CD14-positive monocyte (primary cell): Measurements from ENCODE around the gene CREB3L1. TPM values are rescaled to one million over a fixed set of nuclear protein-coding genes. Genes with fewer than 3 reads are reported as not detected.
A peak's percentile ranks its signal among the peaks of the same experiment; 100 is the strongest.
"Not testable (repeated sequence)": the region's sequence is repeated elsewhere in the genome, so short reads cannot be mapped to it uniquely, and the experiment has no call there.

Experiments used
- DNase-seq, 3 donors: peaks; one replicate each; pipeline ENCODE4 v3.0.0-alpha.2; 2011 to 2022
- H2AFZ ChIP-seq: 2 replicates; pipeline ENCODE4 v1.6.0; 2012; ENCODE audit warnings: mild to moderate bottlenecking, low read depth, low read length, inconsistent platforms; ENCODE audit not compliant: insufficient read depth, poor library complexity, severe bottlenecking
- H3K27ac ChIP-seq, 2 donors: 1 replicate in 1 of 2; 2 replicates in 1 of 2; pipeline ENCODE4 v1.5.1; 2012 to 2013; ENCODE audit warnings: low read length in 2 of 2, control low read depth in 1 of 2, inconsistent platforms in 1 of 2, low read depth in 1 of 2, mild to moderate bottlenecking in 1 of 2
- H3K27me3 ChIP-seq, 2 donors: one replicate each; pipeline versions ENCODE4 v1.6.0 to v1.6.1; 2011 to 2013; ENCODE audit warnings: low read length in 2 of 2; ENCODE audit not compliant: control insufficient read depth in 2 of 2, insufficient read depth in 2 of 2
- H3K36me3 ChIP-seq, 2 donors: replicated peaks in 1 of 2; 1 replicate in 1 of 2; 2 replicates in 1 of 2; pipeline versions ENCODE4 v1.5.1 to v1.6.1; 2012 to 2013; ENCODE audit warnings: low read length in 2 of 2, control low read depth in 1 of 2, inconsistent platforms in 1 of 2, mild to moderate bottlenecking in 1 of 2; ENCODE audit not compliant: insufficient read depth in 2 of 2, control insufficient read depth in 1 of 2
- H3K4me1 ChIP-seq, 2 donors: 1 replicate in 1 of 2; 2 replicates in 1 of 2; pipeline versions ENCODE4 v1.5.1 to v1.6.1; 2012 to 2013; ENCODE audit warnings: low read length in 2 of 2, control low read depth in 1 of 2, inconsistent platforms in 1 of 2, mild to moderate bottlenecking in 1 of 2, moderate library complexity in 1 of 2; ENCODE audit not compliant: insufficient read depth in 2 of 2, control insufficient read depth in 1 of 2
- H3K4me2 ChIP-seq: replicated peaks from 2 replicates; pipeline ENCODE3; 2012; ENCODE audit warnings: low read length, moderate library complexity, mild to moderate bottlenecking; ENCODE audit not compliant: poor library complexity, severe bottlenecking; ENCODE audit errors: extremely low read depth
- H3K4me3 ChIP-seq, 3 experiments: fragments of 200-600 bp in 1 of 3; sonication (generic) in 1 of 3; replicated peaks in 1 of 3; 1 replicate in 2 of 3; 2 replicates in 1 of 3; pipeline ENCODE4 v1.5.1; 2011 to 2013; ENCODE audit warnings: low read length in 3 of 3, mild to moderate bottlenecking in 3 of 3, control low read depth in 2 of 3, low read depth in 2 of 3, inconsistent platforms in 1 of 3, moderate library complexity in 1 of 3
- H3K79me2 ChIP-seq: 2 replicates; pipeline ENCODE4 v1.6.0; 2012; ENCODE audit warnings: mild to moderate bottlenecking, control low read depth, inconsistent platforms, low read length, moderate library complexity; ENCODE audit not compliant: insufficient read depth
- H3K9ac ChIP-seq: 2 replicates; pipeline ENCODE4 v1.6.0; 2017; ENCODE audit warnings: low read length, mild to moderate bottlenecking; ENCODE audit not compliant: insufficient read depth, poor library complexity, severe bottlenecking
- H3K9me3 ChIP-seq, 2 donors: replicated peaks in 1 of 2; 1 replicate in 1 of 2; 2 replicates in 1 of 2; pipeline versions ENCODE4 v1.5.1 to v1.6.1; 2012 to 2013; ENCODE audit warnings: low read length in 2 of 2, control low read depth in 1 of 2; ENCODE audit not compliant: control insufficient read depth in 1 of 2, insufficient read depth in 1 of 2
- H4K20me1 ChIP-seq: 2 replicates; pipeline ENCODE4 v1.6.0; 2012; ENCODE audit warnings: mild to moderate bottlenecking, low read length, control low read depth, moderate library complexity; ENCODE audit not compliant: insufficient read depth
- H3K27ac Mint-ChIP-seq, 7 donors: one replicate each; pipeline ENCODE4 v1.8.0; 2020; ENCODE audit warnings: mild to moderate bottlenecking in 7 of 7, mixed read lengths in 7 of 7, moderate library complexity in 6 of 7, inconsistent platforms in 2 of 7
- H3K27me3 Mint-ChIP-seq, 3 donors: one replicate each; pipeline ENCODE4 v1.8.0; 2021 to 2022; ENCODE audit warnings: low read depth in 3 of 3, mild to moderate bottlenecking in 3 of 3, mixed read lengths in 3 of 3, moderate library complexity in 3 of 3, inconsistent platforms in 1 of 3
- H3K36me3 Mint-ChIP-seq, 2 donors: one replicate each; pipeline ENCODE4 v1.8.0; 2020; ENCODE audit warnings: mixed read lengths in 2 of 2, inconsistent platforms in 1 of 2, mild to moderate bottlenecking in 1 of 2
- H3K4me1 Mint-ChIP-seq: one replicate; pipeline ENCODE4 v1.8.0; 2020; ENCODE audit warnings: mild to moderate bottlenecking, mixed read lengths
- H3K4me3 Mint-ChIP-seq, 2 donors: one replicate each; pipeline ENCODE4 v1.8.0; 2020; ENCODE audit warnings: mild to moderate bottlenecking in 2 of 2, mixed read lengths in 2 of 2, moderate library complexity in 1 of 2
- H3K9me3 Mint-ChIP-seq, 7 donors: one replicate each; pipeline ENCODE4 v1.8.0; 2020 to 2022; ENCODE audit warnings: mixed read lengths in 7 of 7, mild to moderate bottlenecking in 6 of 7, moderate library complexity in 6 of 7, inconsistent platforms in 2 of 7
- WGBS: methylation state at CpG from one replicate; pipeline ENCODE4 v1.1.5; 2013; ENCODE audit warnings: missing lambda C conversion rate; ENCODE audit not compliant: insufficient coverage; 5-methylcytosine and 5-hydroxymethylcytosine counted together
- intact Hi-C, 2 donors: fragments of 100-400 bp; cut with micrococcal nuclease; formaldehyde crosslinking; loops; one replicate each; pipeline versions ENCODE4 v1.15.0 to v1.15.1; 2023
- polyA plus RNA-seq, 3 donors: library from polyadenylated mRNA; depleted of rRNA in 1 of 3; unstranded in 2 of 3; stranded (reverse) in 1 of 3; fragments of 300-500 nt in 2 of 3; fragments of >200 nt in 1 of 3; fragmentation: Illumina TruSeq in 2 of 3; gene quantifications; 1 replicate in 2 of 3; 2 replicates in 1 of 3; pipeline ENCODE4 v1.2.3, GENCODE V29; 2012 to 2021
- TF ChIP-seq, protein P1 (sequence below): fragments of 200-600 bp; IDR thresholded peaks from one replicate; pipeline ENCODE4 v1.8.0; 2022; ENCODE audit warnings: antibody characterized with exemption, mild to moderate bottlenecking

CREB3L1 gene
- polyA plus RNA-seq, 3 donors = not detected

DNA sequence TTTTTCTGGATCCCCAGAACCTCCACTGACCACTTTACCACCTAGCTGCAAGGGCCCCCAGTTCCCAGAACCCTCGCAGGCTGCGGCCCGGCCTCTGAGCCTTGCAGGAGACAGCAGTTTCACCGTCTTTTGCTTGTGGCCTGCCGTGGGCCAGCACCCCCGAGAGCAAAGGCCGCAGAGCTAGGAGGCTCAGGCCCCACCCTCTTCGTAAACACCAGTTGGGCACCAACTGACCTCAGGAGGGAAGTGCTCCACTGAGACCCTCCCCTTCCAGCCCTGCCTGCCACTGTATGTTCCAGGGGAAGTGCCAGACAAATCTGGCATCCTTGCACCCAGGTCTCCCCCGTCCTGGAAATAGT is 23.4 kb upstream of the CREB3L1 start:
- no peaks in the 10 kb centered on the region for H4K20me1 ChIP-seq
- no peaks in the 10 kb centered on the region for H3K9me3 ChIP-seq
- H3K4me3 Mint-ChIP-seq = no peak overlapping the region
- H3K27ac Mint-ChIP-seq = peak overlapping the region in 1 of 7 donors; percentile 46
- peaks cover 3% of the 10 kb centered on the region for H3K4me1 Mint-ChIP-seq
- no peak overlapping the region for H3K4me2 ChIP-seq
- no peaks in the 10 kb centered on the region for H3K4me1 ChIP-seq
- H3K36me3 ChIP-seq = no peaks in the 10 kb centered on the region
- no peaks in the 10 kb centered on the region for H3K9me3 Mint-ChIP-seq
- H2AFZ ChIP-seq = no peak overlapping the region
- no peaks in the 10 kb centered on the region for H3K27me3 ChIP-seq
- intact Hi-C loops = no loop called here
- no peak overlapping the region for H3K9ac ChIP-seq
- H3K36me3 Mint-ChIP-seq = no peaks in the 10 kb centered on the region
- peaks cover 3 to 8% (median 3%) of the 10 kb centered on the region in 3 donors for H3K27me3 Mint-ChIP-seq
- 93% methylated on average over 6 of the region's 9 CpGs for WGBS
- no peaks in the 10 kb centered on the region for H3K79me2 ChIP-seq
- no peak overlapping the region for H3K27ac ChIP-seq
- H3K4me3 ChIP-seq = no peak overlapping the region
- TF ChIP-seq, protein P1, sequence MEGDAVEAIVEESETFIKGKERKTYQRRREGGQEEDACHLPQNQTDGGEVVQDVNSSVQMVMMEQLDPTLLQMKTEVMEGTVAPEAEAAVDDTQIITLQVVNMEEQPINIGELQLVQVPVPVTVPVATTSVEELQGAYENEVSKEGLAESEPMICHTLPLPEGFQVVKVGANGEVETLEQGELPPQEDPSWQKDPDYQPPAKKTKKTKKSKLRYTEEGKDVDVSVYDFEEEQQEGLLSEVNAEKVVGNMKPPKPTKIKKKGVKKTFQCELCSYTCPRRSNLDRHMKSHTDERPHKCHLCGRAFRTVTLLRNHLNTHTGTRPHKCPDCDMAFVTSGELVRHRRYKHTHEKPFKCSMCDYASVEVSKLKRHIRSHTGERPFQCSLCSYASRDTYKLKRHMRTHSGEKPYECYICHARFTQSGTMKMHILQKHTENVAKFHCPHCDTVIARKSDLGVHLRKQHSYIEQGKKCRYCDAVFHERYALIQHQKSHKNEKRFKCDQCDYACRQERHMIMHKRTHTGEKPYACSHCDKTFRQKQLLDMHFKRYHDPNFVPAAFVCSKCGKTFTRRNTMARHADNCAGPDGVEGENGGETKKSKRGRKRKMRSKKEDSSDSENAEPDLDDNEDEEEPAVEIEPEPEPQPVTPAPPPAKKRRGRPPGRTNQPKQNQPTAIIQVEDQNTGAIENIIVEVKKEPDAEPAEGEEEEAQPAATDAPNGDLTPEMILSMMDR = no peak
- no peak for DNase-seq

DNA sequence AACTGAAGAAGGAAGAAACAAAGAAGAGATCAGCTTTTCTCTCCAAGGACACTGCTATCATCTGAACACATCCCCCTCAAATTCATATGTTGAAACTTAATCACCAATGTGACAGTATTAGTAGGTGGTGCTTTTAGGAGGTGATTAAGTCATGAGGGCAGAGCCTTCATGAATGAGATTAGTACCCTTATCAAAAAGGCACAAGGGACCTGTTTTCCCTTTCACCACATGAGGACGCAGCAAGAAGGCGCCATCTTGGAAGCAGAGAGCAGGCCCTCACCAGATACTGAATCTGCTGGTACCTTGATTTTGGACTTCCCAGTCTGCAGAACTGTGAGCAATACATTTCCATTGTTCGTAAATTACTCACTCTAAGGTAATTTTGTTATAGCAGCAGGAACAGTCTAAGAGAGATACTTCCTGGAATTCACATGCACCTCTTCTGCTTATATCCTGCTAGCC is 20.9 kb upstream of the CREB3L1 start:
- H3K4me2 ChIP-seq = no peak overlapping the region

DNA sequence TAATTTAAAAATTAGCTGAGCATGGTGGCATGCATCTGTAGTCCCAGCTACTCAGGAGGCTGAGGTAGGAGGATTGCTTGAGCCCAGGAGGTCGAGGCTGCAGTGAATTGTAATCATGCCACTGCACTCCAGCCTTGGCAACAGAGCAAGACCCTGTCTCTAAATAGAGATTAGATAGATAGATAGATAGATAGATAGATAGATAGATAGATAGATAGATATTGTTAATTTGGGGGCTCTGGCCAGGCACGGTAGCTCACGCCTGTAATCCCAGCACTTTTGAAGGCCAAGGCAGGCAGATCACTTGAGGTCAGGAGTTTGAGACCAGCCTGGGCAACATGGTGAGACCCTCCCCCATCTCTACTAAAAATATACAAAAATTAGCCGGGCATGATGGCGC is 18.1 kb upstream of the CREB3L1 start:
- WGBS = 100% methylated on average over 2 of the region's 5 CpGs
- H3K9me3 ChIP-seq, H3K27ac Mint-ChIP-seq, H4K20me1 ChIP-seq, H3K4me3 Mint-ChIP-seq, H3K36me3 ChIP-seq, H3K4me1 ChIP-seq, DNase-seq, H3K9ac ChIP-seq, H3K4me1 Mint-ChIP-seq, H3K79me2 ChIP-seq, H3K27ac ChIP-seq, H3K9me3 Mint-ChIP-seq, H3K36me3 Mint-ChIP-seq, H3K27me3 ChIP-seq, H3K27me3 Mint-ChIP-seq, intact Hi-C loops, H2AFZ ChIP-seq, H3K4me2 ChIP-seq, H3K4me3 ChIP-seq: not testable (repeated sequence)

More for the DNA sequence above, 20.9 kb upstream of the CREB3L1 start:
- Histone ChIP-seq H4K20me1 (no peaks in the 10 kb centered on the region), H3K4me1 (no peaks in the 10 kb centered on the region), H3K4me3 (no peak overlapping the region), H3K36me3 (no peaks in the 10 kb centered on the region), H3K9me3 (no peaks in the 10 kb centered on the region), H3K9ac (no peak overlapping the region), H3K27me3 (no peaks in the 10 kb centered on the region), H2AFZ (no peak overlapping the region), H3K79me2 (no peaks in the 10 kb centered on the region), H3K27ac (no peak overlapping the region)
- TF ChIP-seq, protein P1 = no peak
- no peak overlapping the region for H3K27ac Mint-ChIP-seq
- intact Hi-C loops = no loop called here
- WGBS = no CpG with 5 or more reads among the region's 3 CpGs
- no peak for DNase-seq
- no peaks in the 10 kb centered on the region for H3K4me1 Mint-ChIP-seq
- no peaks in the 10 kb centered on the region for H3K36me3 Mint-ChIP-seq
- H3K9me3 Mint-ChIP-seq = no peaks in the 10 kb centered on the region
- peaks cover 2 to 6% (median 3%) of the 10 kb centered on the region in 3 donors for H3K27me3 Mint-ChIP-seq
- no peak overlapping the region for H3K4me3 Mint-ChIP-seq
